HCT116 (cell line): Measurements from ENCODE around the gene PCNX1. TPM values are rescaled to one million over a fixed set of nuclear protein-coding genes. Genes with fewer than 3 reads are reported as not detected.

Experiments
- total RNA-seq: library from RNA; stranded (reverse); gene quantifications from one replicate; pipeline ENCODE4 v1.2.1, GENCODE V29; 2021; ENCODE audit not compliant: unreplicated experiment

PCNX1 gene
- total RNA-seq, 1 experiment from 2014 or later, result 52.2 TPM

Other genes with a start within 250 kb of the PCNX1 start
- gene MAP3K9, start 97.9 kb upstream of the PCNX1 start, total RNA-seq, result 11.7 TPM